Tibial artery (tissue), 4 donors: ENCODE results near the gene EFR3B.

Experiments used
- DNase-seq, 2 donors: peaks; one replicate each; pipeline ENCODE4 v3.0.0-alpha.2; 2019
- H3K27ac ChIP-seq, 2 donors: fragments of 200-600 bp; sonication (generic) in 1 of 2; 1 replicate in 1 of 2; 2 replicates in 1 of 2; pipeline ENCODE4 v1.5.1; 2018 to 2019; ENCODE audit warnings: mild to moderate bottlenecking in 1 of 2
- H3K27me3 ChIP-seq, 2 donors: fragments of 200-600 bp; sonication (generic) in 1 of 2; one replicate each; pipeline versions ENCODE4 v1.5.1 to v1.6.0; 2016 to 2019
- H3K36me3 ChIP-seq, 3 donors: fragments of 200-600 bp; sonication (generic) in 2 of 3; one replicate each; pipeline ENCODE4 v1.5.1; 2016 to 2019; ENCODE audit warnings: mild to moderate bottlenecking in 2 of 3
- H3K4me1 ChIP-seq, 4 donors: fragments of 200-600 bp; sonication (generic) in 2 of 4; 1 replicate in 3 of 4; 2 replicates in 1 of 4; pipeline ENCODE4 v1.5.1; 2016 to 2019
- H3K4me3 ChIP-seq, 2 donors: fragments of 200-600 bp; sonication (generic) in 1 of 2; 1 replicate in 1 of 2; 2 replicates in 1 of 2; pipeline ENCODE4 v1.5.1; 2018 to 2019; ENCODE audit warnings: mild to moderate bottlenecking in 2 of 2
- H3K9me3 ChIP-seq, 3 donors: fragments of 200-600 bp; sonication (generic) in 1 of 3; one replicate each; pipeline ENCODE4 v1.5.1; 2016 to 2019
- intact Hi-C: fragments of 100-400 bp; cut with DNase I; formaldehyde crosslinking; loops from one replicate; pipeline ENCODE4 v1.15.0; 2023; ENCODE audit warnings: low total_unique reads
- TF ChIP-seq, protein P1 (sequence below), 2 experiments: fragments of 200-600 bp in 1 of 2; fragments of 450-650 bp in 1 of 2; IDR thresholded peaks; one replicate each; pipeline ENCODE4 v1.5.1; 2017 to 2019; ENCODE audit warnings: antibody characterized with exemption in 2 of 2, mild to moderate bottlenecking in 1 of 2, moderate library complexity in 1 of 2

The EFR3B gene

DNA sequence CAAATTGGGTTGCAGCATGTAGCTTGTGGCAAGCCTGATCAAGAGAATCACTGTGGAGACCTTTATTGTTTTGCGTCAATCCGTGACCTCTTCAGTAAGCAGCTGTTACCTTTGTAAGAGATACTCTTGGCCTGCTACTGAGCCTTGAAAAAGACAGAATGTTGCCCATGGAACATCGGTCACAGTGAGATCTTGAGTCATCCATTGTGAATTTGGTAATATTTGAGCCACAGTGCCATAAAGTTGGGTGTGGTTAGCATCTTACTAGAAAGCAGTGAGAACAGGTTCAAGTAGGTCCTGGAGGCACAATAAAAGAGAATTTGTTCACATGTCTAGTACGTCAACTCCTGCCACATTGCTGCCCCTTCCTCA lies 12.7 kb upstream of the EFR3B start:
- H3K36me3 ChIP-seq = no peaks in the 10 kb centered on the region

DNA sequence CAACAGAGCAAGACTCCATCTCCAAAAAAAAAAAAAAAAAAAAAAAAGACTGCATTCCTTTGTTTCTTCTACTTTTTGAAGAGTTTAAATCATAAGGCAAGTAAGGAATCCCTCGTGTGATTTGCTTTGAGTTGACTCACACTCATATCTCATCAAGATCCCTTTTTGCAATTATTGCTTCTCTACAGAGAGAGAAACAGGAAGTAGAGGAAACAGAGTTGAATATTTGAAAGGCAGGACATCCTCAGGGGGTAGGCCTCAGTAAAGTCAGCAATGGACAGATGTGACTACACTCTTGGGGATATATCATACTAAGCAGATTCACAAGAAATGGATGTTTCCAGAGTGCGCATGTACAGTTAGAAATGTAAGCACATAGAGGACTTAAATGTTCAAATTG lies 11.2 kb upstream of the EFR3B start:
- TF ChIP-seq, protein P1, sequence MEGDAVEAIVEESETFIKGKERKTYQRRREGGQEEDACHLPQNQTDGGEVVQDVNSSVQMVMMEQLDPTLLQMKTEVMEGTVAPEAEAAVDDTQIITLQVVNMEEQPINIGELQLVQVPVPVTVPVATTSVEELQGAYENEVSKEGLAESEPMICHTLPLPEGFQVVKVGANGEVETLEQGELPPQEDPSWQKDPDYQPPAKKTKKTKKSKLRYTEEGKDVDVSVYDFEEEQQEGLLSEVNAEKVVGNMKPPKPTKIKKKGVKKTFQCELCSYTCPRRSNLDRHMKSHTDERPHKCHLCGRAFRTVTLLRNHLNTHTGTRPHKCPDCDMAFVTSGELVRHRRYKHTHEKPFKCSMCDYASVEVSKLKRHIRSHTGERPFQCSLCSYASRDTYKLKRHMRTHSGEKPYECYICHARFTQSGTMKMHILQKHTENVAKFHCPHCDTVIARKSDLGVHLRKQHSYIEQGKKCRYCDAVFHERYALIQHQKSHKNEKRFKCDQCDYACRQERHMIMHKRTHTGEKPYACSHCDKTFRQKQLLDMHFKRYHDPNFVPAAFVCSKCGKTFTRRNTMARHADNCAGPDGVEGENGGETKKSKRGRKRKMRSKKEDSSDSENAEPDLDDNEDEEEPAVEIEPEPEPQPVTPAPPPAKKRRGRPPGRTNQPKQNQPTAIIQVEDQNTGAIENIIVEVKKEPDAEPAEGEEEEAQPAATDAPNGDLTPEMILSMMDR (IDR thresholded peaks at IDR 0.05) = no peak
- Histone ChIP-seq H3K9me3 (no peaks in the 10 kb centered on the region), H3K36me3 (no peaks in the 10 kb centered on the region), H3K27me3 (no peaks in the 10 kb centered on the region), H3K27ac (no peak overlapping the region), H3K4me3 (no peak overlapping the region), H3K4me1 (no peaks in the 10 kb centered on the region)
- intact Hi-C loops = no loop called here
- DNase-seq = no peak

More for the DNA sequence above, 12.7 kb upstream of the EFR3B start:
- DNase-seq = no peak
- Histone ChIP-seq H3K27ac (no peak overlapping the region), H3K4me3 (no peak overlapping the region), H3K27me3 (no peaks in the 10 kb centered on the region), H3K9me3 (no peaks in the 10 kb centered on the region), H3K4me1 (no peaks in the 10 kb centered on the region)
- TF ChIP-seq, protein P1 (IDR thresholded peaks at IDR 0.05) = no peak
- intact Hi-C loops = no loop called here

DNA sequence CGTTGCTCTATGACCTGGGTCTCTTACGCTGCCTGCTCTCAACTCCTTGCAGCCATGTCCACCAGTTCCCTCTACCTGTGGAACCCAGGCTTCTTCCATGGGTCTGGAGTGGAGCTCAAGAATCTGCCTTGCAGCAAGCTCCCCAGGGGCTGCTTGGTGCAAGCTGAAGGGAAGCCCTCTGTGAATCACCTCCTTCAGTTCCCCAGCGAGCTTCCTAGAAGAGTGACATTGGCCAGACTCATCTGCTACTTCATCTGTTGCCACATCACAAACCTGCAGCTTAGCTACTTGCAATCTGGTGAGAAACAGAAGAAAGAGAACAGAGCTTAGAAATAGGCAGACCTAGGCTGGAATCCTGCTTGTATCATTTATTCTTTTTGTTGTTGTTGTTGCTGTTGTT lies 9.8 kb upstream of the EFR3B start:
- no peak for DNase-seq
- Histone ChIP-seq H3K4me3 (no peak overlapping the region), H3K36me3 (no peaks in the 10 kb centered on the region), H3K27me3 (no peaks in the 10 kb centered on the region), H3K27ac (no peak overlapping the region), H3K9me3 (no peaks in the 10 kb centered on the region), H3K4me1 (no peaks in the 10 kb centered on the region)
- TF ChIP-seq, protein P1 (IDR thresholded peaks at IDR 0.05) = no peak
- intact Hi-C loops = no loop called here

DNA sequence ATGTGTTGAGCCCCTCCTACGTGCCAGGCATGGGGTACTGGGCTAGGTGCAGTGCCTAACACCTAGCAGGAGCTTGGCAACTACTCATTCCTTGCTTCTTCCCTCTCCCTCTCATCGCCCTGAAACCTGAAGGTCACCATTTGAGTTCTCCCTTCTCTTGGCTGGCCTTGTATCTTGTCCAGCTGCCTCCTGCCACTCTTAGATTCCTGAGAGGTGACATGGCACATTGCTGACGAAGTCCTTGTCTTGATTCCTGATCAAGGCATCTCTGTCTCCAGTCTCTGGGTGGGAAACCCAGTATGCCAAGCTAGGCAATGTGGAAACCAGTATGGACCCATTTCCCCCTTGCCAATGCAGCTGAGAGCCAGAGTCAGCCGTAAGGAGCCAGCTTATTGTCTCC lies 9.0 kb upstream of the EFR3B start:
- no peaks in the 10 kb centered on the region for H3K4me1 ChIP-seq
- intact Hi-C loops = no loop called here
- DNase-seq = no peak
- no peaks in the 10 kb centered on the region for H3K9me3 ChIP-seq
- no peak overlapping the region for H3K27ac ChIP-seq
- H3K27me3 ChIP-seq = no peaks in the 10 kb centered on the region
- H3K4me3 ChIP-seq = no peak overlapping the region
- TF ChIP-seq, protein P1 (IDR thresholded peaks at IDR 0.05) = no peak
- H3K36me3 ChIP-seq = no peaks in the 10 kb centered on the region

DNA sequence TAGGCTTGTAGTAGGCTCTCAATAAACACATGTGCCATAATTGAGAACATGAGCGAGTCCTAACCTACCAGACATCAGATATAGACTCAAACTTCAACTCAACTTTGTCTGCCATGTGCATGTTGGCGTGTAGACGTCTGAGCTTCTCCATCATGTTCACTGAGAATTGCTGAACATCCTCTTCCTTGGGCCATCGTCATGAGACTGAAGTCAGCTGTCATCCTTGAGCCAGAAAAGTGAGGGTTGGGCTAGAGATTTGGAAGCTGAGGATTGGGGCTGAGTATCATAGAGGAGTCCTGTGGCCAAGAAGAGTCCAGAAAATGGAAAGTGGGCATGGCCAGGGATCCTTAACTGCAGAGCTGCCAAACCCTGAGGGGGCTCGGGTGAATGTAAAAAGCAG lies 7.8 kb upstream of the EFR3B start:
- Histone ChIP-seq H3K36me3 (no peaks in the 10 kb centered on the region), H3K27ac (no peak overlapping the region), H3K27me3 (no peaks in the 10 kb centered on the region), H3K4me3 (no peak overlapping the region), H3K4me1 (no peaks in the 10 kb centered on the region), H3K9me3 (no peaks in the 10 kb centered on the region)
- TF ChIP-seq, protein P1 (IDR thresholded peaks at IDR 0.05) = no peak
- intact Hi-C loops = no loop called here
- DNase-seq = no peak

DNA sequence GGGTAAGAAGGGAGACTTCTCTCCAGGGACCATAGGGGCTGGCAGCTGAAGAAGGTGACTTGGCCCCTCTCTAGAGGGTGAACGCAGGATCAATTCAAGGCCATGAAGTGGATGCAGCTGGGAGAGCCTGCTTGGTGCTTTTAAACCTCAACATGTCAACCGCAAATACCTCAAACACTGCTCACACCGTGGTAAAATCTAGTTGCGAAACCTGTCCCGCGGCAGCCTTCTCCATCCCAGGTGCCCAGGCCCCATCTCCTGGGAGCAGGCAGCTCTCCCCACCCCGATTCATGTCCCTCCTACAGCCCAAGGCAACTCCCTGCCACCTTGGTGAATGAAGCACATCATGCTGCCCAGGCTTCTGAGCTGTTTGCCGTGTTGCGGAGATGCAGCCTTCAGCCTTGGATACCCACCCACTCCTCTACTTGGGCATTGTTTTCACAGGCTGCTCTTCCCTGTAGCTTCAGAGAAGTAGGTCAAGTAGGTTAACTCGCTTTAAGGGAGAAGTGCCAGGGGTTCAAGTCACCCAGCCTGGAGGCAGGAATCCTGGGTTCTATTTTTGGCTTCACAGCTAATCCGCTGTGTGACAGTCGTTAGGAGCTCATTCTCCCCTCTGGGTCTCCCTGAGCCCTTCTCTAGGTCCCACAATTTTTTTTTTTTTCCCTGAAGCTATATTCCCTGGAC lies 6.2 kb upstream of the EFR3B start:
- H3K27ac ChIP-seq = no peak overlapping the region
- no peaks in the 10 kb centered on the region for H3K9me3 ChIP-seq
- H3K4me1 ChIP-seq = no peaks in the 10 kb centered on the region
- TF ChIP-seq, protein P1 (IDR thresholded peaks at IDR 0.05) = no peak
- no peaks in the 10 kb centered on the region for H3K27me3 ChIP-seq
- no peak overlapping the region for H3K4me3 ChIP-seq
- DNase-seq = no peak
- H3K36me3 ChIP-seq = no peaks in the 10 kb centered on the region
- intact Hi-C loops = no loop called here
